Germinal center (tissue), 1 donor: Measurements from ENCODE around the gene TUBA1C.
A peak's percentile ranks its signal among the peaks of the same experiment; 100 is the strongest.
"Not testable (repeated sequence)": the region's sequence is repeated elsewhere in the genome, so short reads cannot be mapped to it uniquely, and the experiment has no call there.

ENCODE experiments used
- DNase-seq: peaks from one replicate; pipeline ENCODE4 v3.0.0; 2012; ENCODE audit warnings: mixed read lengths, low spot score

The TUBA1C gene

DNA sequence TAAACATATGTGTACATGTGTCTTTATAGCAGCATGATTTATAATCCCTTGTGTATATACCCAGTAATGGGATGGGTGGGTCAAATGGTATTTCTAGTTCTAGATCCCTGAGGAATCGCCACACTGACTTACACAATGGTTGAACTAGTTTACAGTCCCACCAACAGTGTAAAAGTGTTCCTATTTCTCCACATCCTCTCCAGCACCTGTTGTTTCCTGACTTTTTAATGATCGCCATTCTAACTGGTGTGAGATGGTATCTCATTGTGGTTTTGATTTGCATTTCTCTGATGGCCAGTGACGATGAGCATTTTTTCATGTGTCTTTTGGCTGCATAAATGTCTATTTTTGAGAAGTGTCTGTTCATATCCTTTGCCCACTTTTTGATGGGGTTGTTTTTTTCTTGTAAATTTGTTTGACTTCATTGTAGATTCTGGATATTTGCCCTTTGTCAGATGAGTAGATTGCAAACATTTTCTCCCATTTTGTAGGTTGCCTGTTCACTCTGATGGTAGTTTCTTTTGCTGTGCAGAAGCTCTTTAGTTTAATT, 45.6 kb downstream of the TUBA1C start:
- DNase-seq: not testable (repeated sequence)

DNA sequence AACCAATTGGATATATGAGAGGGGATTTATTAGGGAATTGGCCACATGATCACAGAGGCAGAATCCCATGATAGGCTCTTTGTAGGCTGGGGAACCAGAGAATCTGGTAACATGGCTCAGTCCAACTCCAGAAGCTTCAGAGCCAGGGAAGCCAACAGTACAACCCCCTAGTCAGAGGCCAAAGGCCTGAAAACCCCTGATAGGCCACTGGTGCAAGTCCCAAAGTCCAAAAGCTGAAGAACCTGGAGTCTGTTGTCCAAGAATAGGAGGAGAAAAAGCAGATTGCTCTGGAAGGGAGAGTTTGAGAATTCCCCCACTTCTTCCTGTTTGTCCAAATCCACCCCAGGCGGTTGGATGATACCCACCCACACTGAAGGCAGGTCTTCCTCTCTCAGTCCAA, 49.9 kb downstream of the TUBA1C start:
- no peak for DNase-seq

DNA sequence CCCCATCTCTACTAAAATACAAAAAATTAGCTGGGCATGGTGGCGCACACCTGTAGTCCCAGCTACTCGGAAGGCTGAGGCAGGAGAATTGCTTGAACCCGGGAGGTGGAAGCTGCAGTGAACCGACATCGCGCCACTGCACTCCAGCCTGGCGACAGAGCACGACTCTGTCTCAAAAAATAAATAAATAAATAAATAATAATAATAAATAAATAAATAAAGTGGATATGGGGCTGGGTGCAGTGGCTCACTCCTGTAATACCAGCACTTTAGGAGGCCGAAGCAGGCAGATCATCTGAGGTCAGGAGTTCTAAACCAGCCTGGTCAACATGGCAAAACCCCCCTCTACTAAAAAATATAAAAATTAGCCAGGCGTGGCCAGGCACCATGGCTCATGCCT, 52.2 kb downstream of the TUBA1C start:
- not testable (repeated sequence) for DNase-seq

DNA sequence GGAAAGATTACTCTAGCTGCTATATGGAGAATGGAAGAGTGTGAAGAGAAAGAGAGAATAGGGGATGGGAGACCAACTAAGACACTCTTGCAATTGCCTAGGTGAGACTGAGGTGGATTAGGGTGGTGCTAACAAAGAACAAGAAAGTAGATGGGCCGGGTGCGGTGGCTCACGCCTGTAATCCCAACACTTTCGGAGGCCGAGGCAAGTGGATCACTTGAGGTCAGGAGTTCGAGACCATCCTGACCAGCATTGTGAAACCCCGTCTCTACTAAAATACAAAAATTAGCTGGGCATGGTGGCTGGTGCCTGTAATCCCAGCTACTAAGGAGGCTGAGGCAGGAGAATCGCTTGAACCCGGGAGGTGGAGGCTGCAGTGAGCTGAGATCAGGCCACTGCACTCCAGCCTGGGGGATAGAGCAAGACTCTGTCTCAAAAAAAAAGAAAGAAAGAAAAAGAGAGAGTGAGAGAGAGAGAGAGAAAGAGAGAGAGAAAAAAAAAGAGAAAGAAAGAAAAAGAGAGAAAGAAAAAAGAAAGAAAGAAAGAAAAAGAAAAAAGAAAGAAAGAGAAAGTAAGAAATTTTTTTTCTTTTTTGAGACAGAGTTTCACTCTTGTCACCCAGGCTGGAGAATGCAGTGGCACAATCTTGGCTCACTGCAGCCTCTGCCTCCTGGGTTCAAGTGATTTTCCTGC, 55.7 kb downstream of the TUBA1C start:
- DNase-seq: not testable (repeated sequence)

DNA sequence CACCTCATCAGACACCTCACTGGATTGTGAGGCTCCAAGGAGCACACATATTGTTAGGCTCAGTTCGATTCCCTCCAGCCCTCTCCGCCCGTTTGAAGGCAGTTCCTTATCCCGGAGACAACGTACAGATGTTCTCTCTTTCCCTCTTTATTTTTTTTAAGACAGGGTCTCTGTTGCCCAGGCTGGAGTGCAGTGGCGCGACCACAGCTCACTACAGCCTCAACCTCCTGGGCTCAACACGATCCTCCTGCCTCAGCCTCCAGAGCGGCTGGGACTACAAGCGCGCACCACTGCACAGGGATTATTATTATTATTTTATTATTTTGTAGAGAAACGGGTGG, 57.5 kb downstream of the TUBA1C start:
- DNase-seq: no peak

DNA sequence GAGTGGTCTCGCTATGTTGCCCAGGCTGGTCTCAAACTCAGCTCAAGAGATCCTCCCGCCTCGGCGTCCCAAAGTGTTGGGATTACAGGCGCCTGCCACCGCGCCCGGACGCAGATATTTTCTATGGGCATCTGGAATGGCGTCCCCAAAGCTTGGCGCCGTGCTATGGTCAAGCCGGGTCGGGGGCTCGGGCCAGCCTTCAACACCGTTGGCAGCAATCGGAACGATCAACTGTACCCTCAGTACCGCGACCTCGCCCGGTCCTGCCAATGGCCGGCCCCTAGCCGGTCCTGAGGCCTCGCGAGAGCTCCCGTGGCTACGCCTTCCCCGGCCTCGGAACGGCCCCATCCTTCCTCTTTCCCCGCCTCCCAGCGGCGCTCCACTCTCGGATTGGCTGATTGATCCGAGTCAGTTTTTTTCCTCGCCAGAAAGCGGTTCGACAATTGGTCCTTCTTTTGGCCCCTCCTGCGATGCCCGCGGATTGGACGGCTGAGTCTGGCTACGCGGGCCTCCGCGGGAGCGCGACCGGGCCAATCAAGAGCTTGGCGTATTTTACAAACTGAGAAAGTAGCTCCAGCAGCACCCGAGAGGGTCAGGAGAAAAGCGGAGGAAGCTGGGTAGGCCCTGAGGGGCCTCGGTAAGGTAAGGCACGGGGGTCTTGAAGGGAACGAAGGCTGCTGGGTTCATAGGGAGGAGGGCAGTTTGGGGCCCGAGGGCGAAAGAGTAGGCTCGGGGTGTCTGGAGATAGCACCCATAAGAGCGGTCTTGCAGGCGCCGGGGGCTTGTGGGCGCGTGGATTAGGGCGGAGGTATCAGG, 58.0 kb downstream of the TUBA1C start, which contains the start of gene TROAP:
Gene TROAP, plus strand, starts transcription at position 548 of the 816 bp plus-strand sequence. CDS start 354 bp downstream, outside the sequence.
- peak; percentile 100 for DNase-seq

DNA sequence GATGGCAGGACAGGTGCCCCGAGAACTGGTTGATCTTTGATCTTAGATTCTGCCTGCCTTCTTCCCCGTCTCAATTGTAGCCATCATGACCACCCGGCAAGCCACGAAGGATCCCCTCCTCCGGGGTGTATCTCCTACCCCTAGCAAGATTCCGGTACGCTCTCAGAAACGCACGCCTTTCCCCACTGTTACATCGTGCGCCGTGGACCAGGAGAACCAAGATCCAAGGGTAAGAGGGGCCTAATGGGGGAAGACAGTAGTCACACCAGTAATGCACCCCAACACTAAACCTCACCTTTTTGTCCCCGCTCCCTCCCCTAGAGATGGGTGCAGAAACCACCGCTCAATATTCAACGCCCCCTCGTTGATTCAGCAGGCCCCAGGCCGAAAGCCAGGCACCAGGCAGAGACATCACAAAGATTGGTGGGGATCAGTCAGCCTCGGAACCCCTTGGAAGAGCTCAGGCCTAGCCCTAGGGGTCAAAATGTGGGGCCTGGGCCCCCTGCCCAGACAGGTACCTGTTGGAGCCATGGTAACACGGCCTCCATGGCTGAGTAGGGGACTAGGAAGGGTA, 58.7 kb downstream of the TUBA1C start:
- DNase-seq: no peak
